A549 treated with RU486 at 1 μM for 4 hours (cell line): ENCODE data around the gene MCRIP2. TPM values are rescaled to one million over a fixed set of nuclear protein-coding genes. Genes with fewer than 3 reads are reported as not detected.

Source experiments
- total RNA-seq: library from RNA; stranded (reverse); fragments of 200-300 nt; extraction: Qiagen RNA extraction; gene quantifications from 5 replicates; pipeline ENCODE4 v1.2.3, GENCODE V29; 2022; ENCODE audit warnings: low read depth

MCRIP2 gene, protein sequence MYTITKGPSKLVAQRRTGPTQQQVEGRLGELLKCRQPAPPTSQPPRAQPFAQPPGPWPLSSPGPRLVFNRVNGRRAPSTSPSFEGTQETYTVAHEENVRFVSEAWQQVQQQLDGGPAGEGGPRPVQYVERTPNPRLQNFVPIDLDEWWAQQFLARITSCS
- 21.2 to 49.7 TPM (median 47.2 TPM) in 5 replicates for total RNA-seq

DNA sequence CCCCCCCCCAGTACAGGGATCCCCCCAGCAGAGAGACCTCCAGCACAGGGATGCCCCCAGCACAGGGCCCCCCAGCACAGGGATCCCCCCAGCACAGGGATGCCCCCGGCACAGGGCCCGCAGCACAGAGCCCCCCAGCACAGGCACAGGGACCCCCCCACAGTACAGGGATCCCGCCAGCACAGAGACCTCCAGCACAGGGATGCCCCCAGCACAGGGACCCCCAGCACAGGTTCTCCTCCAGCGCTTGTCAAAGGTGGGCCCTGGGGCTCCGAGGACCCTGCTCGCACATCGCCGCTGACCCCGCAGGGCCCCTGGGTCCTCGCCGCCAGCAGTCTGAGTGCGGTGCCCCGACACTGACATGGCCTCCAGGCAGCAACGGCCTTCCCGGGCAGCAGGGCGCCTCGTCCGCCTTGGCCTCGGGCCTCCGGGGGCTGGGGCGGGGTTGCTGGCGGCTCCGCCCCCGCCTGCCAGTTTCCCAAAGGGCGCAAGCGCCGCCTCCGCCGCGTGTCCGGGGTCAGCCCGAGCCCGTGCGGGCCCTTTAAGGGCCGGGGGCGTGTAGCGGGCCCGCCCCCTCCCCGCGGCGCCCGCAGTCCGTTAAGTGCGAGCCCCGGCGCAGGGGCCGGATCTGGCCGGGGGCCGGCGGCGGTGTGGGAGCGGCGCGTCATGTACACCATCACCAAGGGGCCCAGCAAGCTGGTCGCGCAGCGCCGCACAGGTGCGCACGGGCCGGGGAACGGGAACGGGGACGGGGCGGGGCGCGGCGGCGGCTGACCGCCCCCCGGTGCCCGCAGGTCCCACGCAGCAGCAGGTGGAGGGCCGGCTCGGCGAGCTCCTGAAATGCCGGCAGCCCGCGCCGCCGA lies at the start of gene MCRIP2:
Gene MCRIP2 (plus strand): TSS at position 503 of the 863 bp plus-strand sequence. CDS start 164 bp downstream, at position 667.

DNA sequence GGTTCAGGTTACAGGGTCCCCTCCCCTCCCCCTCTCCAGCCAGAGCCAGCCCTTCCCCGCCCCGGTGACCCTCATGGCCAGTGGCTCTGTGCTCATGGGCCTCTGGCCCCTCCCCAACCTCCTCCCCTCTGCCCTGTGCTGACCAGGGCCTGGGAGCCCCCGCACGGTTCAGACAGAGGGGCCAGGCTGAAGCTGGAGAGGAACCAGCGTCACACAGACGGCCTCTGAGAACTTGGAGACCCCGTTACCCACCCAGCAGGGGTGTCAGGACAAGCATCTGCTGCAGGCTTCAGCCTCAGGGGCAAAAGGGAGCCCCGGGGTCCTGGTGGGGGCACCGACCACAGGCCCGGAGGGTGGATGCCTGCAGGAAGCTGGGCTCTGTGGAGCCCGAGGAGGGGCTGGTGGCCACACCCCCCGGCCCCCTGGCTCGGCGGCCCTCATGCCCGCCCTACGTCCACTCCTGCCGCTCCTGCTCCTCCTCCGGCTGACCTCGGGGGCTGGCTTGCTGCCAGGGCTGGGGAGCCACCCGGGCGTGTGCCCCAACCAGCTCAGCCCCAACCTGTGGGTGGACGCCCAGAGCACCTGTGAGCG lies 10.7 kb upstream of the MCRIP2 start, which contains the start of gene WFIKKN1:
Gene WFIKKN1 (plus strand): TSS at position 171 of the 591 bp plus-strand sequence. CDS start 269 bp downstream, at position 440.

GRCh38 chr16:636206-637080 lies 5.2 kb upstream of the MCRIP2 start, which contains the start of gene METTL26:
Gene METTL26, minus strand, starts transcription at chr16:636305. Its CDS starts 15 bp downstream, at chr16:636290.

GRCh38 chr16:648781-649589 lies 7.4 kb downstream of the MCRIP2 start, which contains the start of gene WDR90:
Gene WDR90, plus strand, starts transcription at chr16:649365. Its CDS starts 52 bp downstream, at chr16:649417.

DNA sequence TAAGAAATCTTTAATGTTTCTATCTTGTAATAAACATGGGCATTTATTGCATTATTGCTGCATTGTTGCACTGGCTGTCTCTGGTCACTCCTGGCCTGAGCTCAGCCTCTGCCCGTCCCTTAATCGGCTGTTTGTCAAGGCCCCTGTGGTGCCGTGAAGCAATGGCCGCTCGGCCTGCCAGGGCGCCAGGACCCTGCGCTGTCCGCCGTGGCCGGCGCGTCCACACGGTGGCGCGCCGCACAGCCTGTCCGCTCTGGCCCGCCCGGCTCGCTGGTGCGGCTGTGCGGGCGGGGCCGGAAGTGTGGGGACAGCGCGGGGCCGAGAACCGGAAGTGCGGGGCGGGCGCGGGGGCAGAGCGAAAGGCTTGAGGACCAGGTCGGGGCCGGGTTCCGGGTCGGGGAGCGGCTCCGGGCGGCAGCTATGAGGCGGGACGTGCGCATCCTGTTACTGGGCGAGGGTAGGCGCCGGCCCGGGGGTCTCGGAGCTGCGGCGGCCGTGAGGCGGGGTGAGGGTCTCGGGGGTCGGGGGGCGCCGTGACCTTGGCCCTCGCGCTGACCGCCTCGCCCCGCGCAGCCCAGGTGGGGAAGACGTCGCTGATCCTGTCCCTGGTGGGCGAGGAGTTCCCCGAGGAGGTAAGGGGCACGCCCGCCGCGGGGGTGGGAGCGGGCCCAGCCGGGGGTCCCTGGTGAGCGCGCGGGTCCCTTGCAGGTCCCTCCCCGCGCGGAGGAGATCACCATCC lies 26.3 kb downstream of the MCRIP2 start, which contains the start of gene RHOT2:
Gene RHOT2 (plus strand): TSS at position 353 of the 739 bp plus-strand sequence. CDS start 68 bp downstream, at position 421.

GRCh38 chr16:674968-675883 lies 33.6 kb downstream of the MCRIP2 start, which contains the start of gene RHBDL1:
Gene RHBDL1, plus strand, starts transcription at chr16:675671. Its CDS starts 120 bp downstream, at chr16:675791.

DNA sequence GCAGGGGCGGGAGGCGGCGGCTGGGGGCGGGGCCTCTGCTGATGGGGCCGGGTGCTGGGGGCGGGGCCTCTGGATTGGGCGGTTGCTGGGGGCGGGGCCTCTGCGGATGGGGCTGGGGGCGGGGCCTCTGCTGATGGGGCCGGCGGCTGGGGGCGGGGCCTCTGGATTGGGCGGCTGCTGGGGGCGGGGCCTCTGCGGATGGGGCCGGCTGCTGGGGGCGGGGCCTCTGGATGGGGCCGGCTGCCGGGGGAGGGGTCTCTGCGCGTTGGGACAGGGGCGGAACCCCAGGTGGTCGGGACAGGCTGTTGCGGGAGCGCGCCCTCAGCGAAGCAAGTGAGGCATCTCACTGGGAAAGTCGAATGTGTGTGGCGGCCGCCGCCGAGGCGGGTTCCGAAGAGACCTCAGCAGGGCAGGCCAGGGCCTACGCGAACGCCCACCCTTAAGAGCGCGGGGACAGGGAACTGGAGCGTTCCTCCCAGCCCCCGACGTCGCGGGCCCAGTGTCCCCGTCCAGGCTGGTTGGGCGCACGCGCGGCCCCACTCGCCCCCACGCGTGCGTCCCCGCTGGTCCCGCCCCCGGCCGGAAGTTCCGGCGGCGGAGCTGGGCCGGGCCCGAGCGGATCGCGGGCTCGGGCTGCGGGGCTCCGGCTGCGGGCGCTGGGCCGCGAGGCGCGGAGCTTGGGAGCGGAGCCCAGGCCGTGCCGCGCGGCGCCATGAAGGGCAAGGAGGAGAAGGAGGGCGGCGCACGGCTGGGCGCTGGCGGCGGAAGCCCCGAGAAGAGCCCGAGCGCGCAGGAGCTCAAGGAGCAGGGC lies 38.4 kb downstream of the MCRIP2 start, which contains the start of gene STUB1:
Gene STUB1 (plus strand): TSS at position 597 of the 811 bp plus-strand sequence. CDS start 116 bp downstream, at position 713.

GRCh38 chr16:684071-684794 lies 42.6 kb downstream of the MCRIP2 start, which contains the start of gene JMJD8:
Gene JMJD8, minus strand, starts transcription at chr16:684334. Its CDS starts 15 bp downstream, at chr16:684319.

Other genes starting within 250 kb of the MCRIP2 start
- gene NME4, start 244.6 kb upstream of the MCRIP2 start, total RNA-seq: 286 to 471 TPM (median 425 TPM) in 5 replicates
- gene DECR2, start 239.9 kb upstream of the MCRIP2 start, total RNA-seq: 18.8 to 30.2 TPM (median 25.3 TPM) in 5 replicates
- gene RAB11FIP3, start 216.2 kb upstream of the MCRIP2 start, total RNA-seq: 16.4 to 22.4 TPM (median 18.8 TPM) in 5 replicates
- gene CAPN15, start 114.1 kb upstream of the MCRIP2 start, total RNA-seq: 41.1 to 84.0 TPM (median 73.2 TPM) in 5 replicates
- 0.06 to 0.18 TPM (median 0.13 TPM) in 5 replicates for gene PRR35, start 81.4 kb upstream of the MCRIP2 start, total RNA-seq
- gene NHLRC4, start 74.8 kb upstream of the MCRIP2 start, total RNA-seq: 0.11 to 0.39 TPM (median 0.21 TPM) in 5 replicates
- gene PIGQ, start 71.9 kb upstream of the MCRIP2 start, total RNA-seq: 25.3 to 44.0 TPM (median 34.0 TPM) in 5 replicates
- 10.7 to 19.4 TPM (median 17.7 TPM) in 5 replicates for gene RAB40C, start 51.8 kb upstream of the MCRIP2 start, total RNA-seq
- gene WFIKKN1, start 10.8 kb upstream of the MCRIP2 start, total RNA-seq: 0.10 to 0.23 TPM (median 0.13 TPM) in 5 replicates
- 85.3 to 150 TPM (median 144 TPM) in 5 replicates for gene METTL26, start 5.5 kb upstream of the MCRIP2 start, total RNA-seq
- 16.6 to 34.6 TPM (median 27.1 TPM) in 5 replicates for gene WDR90, start 7.5 kb downstream of the MCRIP2 start, total RNA-seq
- gene RHOT2, start 26.3 kb downstream of the MCRIP2 start, total RNA-seq: 59.7 to 96.5 TPM (median 84.1 TPM) in 5 replicates
- 0.67 to 1.7 TPM (median 1.4 TPM) in 5 replicates for gene RHBDL1, start 33.8 kb downstream of the MCRIP2 start, total RNA-seq
- 83.4 to 138 TPM (median 123 TPM) in 5 replicates for gene STUB1, start 38.6 kb downstream of the MCRIP2 start, total RNA-seq
- 63.7 to 86.1 TPM (median 79.3 TPM) in 5 replicates for gene JMJD8, start 42.5 kb downstream of the MCRIP2 start, total RNA-seq
- gene WDR24, start 48.6 kb downstream of the MCRIP2 start, total RNA-seq: 3.9 to 6.4 TPM (median 5.5 TPM) in 5 replicates
- gene FBXL16, start 64.0 kb downstream of the MCRIP2 start, total RNA-seq: 1.7 to 3.4 TPM (median 2.9 TPM) in 5 replicates
- gene METRN, start 73.3 kb downstream of the MCRIP2 start, total RNA-seq: 63.5 to 222 TPM (median 177 TPM) in 5 replicates
- 33.9 to 70.7 TPM (median 53.2 TPM) in 5 replicates for gene ANTKMT, start 79.3 kb downstream of the MCRIP2 start, total RNA-seq
- gene CCDC78, start 84.6 kb downstream of the MCRIP2 start, total RNA-seq: 3.1 to 6.6 TPM (median 5.5 TPM) in 5 replicates
- 12.8 to 21.7 TPM (median 16.8 TPM) in 5 replicates for gene HAGHL, start 85.3 kb downstream of the MCRIP2 start, total RNA-seq
- gene CIAO3, start 99.2 kb downstream of the MCRIP2 start, total RNA-seq: 15.1 to 23.9 TPM (median 21.0 TPM) in 5 replicates
- 1.7 to 3.1 TPM (median 2.4 TPM) in 5 replicates for gene MSLN, start 118.9 kb downstream of the MCRIP2 start, total RNA-seq
- gene RPUSD1, start 146.6 kb downstream of the MCRIP2 start, total RNA-seq: 33.4 to 55.9 TPM (median 54.0 TPM) in 5 replicates
- gene CHTF18, start 146.8 kb downstream of the MCRIP2 start, total RNA-seq: 13.7 to 28.0 TPM (median 26.4 TPM) in 5 replicates
- not detected in 5 replicates for gene GNG13, start 158.9 kb downstream of the MCRIP2 start, total RNA-seq